Stimulated activated CD8-positive, alpha-beta memory T cell treated with anti-CD3 and anti-CD28 coated beads, Interleukin-12 subunit alpha, Interleukin-12 subunit beta, amount 100 ng/mL, for 4 hours (primary cell): ENCODE data around the gene ADGB.
"Not testable (repeated sequence)": the region's sequence is repeated elsewhere in the genome, so short reads cannot be mapped to it uniquely, and the experiment has no call there.

Experiments used
- DNase-seq: peaks from one replicate; pipeline ENCODE4 v3.0.0-alpha.2; 2020; ENCODE audit warnings: low read depth

ADGB gene

DNA sequence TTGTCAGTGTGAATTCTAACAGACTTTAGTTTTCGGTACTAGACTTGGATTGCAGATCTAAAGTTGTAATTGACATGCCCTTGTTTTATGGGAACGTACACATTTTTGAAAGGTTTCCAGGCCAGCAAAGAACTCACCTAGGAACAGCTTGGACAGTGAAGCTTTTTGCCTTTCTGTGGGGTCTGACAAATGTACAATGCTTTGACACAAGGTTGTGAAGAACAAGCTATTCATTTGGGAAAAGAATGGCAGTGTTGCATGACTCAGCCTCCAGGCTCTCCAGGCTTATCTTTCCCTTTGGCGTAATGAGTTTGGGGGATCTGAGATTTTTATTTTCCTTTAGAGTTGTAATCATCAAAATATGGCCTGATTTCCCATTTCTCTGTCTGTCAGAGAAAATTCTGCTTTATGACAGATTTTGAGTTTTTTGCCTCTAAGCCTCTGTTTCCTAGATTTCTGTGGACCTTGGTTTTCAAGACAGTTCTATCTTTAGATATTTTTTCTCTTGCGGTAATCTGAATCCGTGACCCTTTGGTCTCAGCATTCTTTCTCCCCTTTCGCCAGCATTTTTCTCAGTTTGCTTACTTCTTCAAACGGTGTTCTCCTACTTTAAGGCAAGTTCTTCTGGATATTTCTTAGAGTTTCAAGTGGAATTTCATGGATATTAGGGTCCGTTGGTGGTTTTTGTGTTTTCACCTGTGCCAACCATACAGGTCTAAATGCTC is 221.0 kb downstream of the ADGB start:
- DNase-seq: no peak

DNA sequence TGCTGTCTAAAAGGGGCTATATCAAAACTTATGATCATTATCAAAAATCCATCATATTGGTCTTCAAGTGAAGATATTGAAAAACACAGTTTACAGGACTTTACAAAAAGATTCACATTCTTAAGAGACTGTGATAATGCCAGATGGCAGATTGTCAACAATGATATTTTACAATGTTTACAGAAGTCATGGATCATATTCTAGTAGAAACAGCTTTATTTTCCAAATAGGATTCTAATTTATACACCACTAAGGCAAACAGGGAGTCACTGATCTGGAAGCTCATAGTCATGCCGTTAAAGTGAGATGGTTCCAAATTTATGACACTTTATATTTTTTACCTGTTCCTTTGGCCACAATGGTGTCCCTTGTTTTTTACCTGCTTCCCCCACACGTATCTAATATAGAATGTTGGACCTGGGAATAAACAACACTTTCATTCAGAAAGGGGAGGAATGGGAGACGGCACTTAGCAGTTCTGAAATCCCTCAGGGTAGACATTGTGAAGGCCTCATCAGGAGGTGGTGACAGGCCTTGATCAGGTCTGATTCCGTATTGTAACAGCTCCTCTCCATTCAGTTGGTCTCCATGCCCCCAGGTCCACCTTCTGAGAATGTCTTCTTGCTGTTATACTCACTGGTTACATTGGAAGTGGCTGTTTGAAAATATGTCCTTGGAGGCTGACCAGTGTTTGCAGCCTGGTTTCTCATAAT is 228.6 kb downstream of the ADGB start:
- no peak for DNase-seq

DNA sequence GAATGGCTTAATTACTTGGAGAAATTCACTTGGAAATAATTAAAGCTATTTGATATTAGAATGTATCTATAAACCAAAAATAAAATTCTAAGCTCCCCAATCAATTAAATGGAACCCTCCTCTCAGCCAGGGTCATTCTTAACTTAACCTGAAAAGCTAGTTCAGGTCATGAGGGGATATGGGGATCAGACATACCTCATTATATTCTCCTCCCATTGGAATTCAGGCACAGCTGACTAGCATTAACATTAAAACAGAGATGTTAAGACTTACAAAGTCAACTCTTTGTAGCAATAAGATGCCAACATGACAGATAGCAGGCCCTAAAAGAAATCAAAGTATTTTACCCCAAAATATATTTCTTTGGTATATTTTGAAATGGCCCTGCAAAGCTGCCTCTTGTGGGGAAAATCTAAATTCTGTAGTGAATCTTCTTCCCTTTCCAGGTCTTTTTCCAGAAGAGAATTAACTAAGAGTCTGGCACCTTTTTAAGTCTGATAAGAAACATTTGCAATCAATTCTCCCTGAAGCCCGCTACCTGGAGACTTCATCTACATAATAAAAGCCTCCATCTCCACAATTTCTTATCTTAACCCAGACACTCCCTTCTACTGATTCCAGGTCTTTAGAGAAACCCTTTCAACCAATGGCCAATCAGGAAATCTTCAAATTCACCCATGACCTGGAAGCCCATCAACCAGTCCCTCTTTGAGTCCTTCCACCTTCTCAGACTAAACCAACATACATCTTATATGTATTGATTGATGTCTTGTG is 231.2 kb downstream of the ADGB start:
- no peak for DNase-seq

DNA sequence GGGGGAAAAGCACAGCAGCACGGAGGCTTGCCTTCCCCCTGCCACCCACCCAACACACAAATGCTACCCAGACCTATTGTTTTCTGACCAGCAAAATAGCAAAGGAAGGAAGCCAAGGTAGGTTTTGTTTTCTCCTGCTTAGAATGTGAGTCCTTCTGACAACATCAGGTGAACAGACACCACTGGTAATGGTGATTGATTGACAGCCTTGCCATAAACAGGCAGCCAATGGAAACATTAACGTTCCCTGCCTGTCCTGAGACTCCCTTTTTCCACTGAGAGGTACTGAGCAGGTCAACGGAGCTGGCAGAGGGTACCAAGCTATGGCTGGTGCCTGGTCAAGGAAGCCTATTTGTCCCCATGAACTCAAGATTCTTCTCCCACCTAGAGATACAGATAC is 234.4 kb downstream of the ADGB start:
- DNase-seq: no peak

DNA sequence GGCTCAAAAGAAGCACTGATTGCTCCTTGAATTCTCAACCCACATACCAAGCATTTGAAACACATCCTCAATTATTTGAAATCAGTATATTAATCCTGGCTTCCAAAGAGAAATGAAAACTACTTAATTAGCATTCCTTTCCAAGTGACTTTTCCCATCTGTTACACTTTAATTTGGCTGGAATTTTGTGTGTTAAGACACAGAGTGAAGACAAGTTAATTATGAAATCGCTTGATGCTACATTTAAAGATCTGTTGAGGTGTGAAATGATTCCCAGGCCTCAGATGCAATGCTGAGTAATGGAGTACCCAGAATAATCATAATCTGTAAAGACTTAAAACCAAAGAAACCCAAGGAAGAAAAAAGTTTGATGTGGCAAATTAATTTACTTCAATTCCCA is 241.4 kb downstream of the ADGB start:
- no peak for DNase-seq

DNA sequence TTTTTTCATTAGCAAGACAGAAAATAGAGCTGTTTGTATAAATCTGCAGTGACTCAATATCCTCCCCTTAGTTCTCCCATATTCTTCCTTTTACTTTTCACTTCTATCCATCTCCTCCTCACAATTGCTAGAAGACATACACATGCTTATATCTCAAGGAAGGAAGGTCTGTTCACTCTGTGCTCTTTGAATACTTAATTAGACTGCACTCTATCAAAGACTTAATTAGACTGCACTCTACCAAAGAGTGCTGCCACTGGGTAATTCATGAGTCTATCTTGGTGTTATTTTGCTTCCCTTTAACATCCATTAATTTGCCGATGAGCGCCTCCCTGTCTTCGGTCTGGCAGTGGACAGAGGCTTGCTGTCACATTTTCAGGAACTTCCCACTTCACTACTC is 241.9 kb downstream of the ADGB start:
- no peak for DNase-seq

DNA sequence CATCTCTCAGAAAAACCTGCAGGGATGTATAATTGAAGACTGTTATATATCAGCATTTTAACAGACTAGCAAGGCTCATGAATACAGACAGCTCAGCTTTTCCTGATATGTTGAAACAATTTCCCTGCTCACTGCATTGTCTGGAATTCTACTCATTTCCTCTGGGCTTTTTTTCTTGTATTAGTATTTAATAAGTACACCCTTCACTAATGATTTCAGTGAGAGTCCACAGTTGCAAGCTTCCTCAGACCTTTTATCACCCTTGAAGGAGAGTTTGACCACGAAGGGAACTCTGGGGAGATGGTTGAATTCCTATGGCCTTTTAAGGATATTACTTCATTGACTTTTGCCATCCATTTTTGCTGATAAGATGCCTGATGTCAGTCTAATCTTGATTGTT is 248.7 kb downstream of the ADGB start:
- no peak for DNase-seq

DNA sequence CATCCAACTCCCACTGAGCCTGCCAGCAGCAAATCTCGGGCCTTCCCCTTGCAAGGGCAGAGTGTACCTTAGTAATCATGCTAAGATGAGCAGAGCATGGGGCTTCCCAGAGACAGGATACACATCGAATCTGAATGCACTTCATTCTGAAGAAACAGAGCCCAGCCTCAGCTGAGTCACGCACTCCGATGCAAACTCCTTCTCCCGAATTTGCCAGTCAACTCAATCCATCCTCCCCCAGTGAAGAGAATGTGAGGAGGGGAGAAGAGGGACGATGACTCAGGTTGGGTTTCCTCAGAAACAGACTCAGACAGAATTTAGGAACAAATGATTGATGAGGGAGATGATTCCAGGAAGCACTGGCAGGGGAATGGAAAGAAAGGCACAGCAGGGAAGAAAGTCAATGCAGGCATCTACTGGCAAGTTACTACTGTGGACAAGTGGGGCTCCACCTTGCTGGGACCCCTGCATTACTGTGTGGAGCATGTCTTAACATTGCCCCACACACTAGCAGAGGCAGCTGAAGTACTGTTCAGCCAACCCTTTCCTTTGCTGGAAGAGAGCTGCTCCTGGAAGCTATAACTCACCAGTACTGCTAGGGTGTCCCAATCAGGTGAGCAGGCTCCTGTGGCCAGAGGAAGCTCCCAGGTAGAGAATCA is 251.6 kb downstream of the ADGB start:
- no peak for DNase-seq

DNA sequence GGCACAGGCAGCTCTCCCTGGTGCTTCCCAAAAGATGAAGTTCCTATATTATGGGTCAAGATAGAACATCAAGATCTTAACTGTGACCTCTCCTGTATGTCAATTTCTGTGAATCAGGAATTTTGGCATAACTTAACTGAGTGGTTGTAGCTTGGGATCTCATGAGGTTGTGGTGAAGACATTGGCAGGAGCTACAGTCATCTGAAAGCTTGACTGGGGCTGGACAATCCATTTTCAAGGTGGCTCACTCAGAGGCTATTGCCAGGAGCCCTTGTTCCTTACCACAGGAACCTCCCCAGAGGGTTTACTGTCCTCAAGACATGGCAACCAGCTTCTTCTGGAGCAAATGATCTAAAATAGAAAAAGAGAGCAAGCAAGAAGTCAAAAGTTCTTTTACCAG is 252.2 kb downstream of the ADGB start:
- no peak for DNase-seq

DNA sequence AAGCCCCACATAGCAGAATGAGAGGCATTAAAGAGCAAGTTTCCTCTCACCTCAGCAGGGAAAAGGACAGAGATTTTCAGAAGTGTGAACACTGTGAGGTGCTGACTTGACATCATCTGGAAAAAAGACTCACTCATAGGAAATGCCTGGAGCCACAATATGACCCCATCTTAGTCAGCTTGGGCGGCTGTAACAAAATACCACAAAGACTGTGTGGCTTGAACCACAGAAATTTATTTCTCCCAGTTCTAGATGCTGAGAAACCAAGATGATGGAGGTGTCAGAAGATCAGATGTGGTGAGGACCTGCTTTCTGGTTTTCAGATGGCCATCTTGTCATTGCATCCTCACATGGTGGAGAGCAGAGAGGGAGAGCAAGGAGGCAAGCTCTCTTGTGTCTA is 253.1 kb downstream of the ADGB start:
- no peak for DNase-seq

DNA sequence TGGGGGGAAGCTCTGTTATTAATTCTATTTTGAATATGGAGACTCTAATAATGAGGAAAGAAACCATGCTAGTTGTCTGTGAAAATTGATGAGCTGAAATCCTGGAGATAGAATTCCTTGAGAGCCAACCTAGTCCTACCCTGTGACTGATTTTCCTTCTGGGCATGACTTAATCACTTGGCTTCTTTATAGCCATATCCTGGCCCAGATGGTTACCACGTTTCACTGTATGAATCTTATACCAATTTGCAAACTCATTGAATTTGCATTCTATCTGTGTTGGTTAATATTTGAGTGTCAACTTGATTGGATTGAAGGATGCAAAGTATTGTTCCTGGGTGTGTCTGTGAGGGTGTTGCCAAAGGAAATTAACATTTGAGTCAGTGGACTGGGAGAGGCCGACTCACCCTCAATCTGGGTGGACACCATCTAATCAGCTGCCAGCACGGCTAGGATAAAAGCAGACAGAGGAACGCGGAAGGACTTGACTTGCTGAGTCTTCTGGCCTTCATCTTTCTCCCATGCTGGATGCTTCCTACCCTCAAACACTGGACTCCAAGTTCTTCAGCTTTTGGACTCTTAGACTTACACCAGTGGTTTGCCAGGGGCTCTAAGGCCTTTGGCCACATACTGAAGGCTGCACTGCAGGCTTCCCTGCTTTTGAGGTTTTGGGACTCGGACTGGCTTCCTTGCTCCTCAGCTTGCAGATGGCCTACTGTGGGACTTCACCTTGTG is 255.9 kb downstream of the ADGB start:
- DNase-seq: not testable (repeated sequence)

DNA sequence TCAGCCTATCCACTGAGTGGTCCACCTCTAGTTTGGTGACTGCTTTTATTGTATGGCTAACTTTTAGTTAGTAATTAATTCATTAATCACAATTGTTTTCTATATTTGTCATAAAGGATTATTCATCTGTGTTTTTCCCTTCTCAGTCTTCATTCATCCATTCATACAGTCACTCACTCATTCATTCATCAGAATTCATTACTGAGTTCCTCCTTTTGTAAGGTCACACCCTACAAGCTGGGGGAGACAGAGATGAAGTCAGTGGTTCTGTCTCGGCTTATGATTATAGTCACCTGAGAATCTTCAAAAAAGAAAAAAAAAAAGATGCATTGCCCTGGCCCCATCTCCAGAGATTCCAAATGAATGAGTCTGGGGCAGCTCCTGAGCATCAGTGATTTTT is 257.1 kb downstream of the ADGB start:
- no peak for DNase-seq

DNA sequence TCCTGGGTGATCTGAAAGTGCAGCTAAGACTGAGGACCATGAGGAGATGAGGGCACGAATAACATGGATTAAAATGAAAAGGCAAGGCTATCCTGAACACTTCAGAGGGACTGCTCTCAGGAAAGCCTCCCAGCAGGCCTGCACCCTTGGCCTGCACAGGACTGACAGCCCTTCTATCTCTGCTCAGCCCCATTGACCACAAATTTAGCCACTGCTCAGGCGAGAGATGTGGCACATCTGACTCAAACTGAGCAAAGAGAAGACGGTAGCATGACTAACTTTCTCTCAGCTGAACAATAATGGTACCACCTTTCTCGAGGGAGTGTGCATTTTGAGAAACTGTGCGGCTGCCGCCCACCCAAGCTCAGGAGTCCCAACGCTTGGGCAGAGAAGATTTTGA is 257.5 kb downstream of the ADGB start:
- no peak for DNase-seq

DNA sequence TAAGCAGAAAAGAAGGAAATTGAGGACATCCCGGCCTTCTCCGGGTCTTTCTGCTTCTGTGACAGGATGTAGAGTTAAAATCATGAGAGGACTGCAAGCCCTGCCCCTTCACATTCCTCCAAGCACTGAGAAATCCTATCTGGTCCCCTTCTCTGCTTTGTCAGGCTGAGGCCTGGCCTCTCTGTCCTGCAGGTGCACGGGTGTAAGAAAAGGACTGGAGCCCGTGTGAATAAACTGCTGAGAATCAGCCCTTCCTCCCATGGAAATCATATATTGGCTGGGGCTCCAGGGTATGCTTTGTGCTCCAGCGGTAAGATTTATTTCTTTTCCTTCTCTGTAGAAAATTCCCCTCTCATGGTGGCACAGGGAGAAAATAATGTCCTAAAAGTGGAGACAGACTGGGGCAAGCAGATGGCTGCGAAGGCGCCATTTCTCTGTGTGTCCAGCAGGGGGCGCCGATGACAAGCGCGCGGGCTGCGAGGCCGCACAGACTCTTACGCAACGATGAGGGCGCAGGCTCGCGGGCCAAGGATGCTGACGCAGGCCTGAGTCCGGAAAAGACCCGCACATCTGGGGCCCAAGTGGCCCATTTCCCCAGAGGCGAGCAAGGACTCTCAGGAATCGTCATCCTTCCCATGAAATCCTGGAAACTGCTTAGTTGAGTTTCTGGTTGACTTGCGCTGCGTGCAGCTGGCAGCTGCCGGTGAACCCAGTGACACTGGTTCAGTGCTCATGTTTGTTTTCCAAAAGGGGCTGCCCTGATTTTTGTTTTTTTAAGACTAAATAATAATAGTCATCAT is 258.6 kb downstream of the ADGB start:
- DNase-seq: peak; percentile 41

DNA sequence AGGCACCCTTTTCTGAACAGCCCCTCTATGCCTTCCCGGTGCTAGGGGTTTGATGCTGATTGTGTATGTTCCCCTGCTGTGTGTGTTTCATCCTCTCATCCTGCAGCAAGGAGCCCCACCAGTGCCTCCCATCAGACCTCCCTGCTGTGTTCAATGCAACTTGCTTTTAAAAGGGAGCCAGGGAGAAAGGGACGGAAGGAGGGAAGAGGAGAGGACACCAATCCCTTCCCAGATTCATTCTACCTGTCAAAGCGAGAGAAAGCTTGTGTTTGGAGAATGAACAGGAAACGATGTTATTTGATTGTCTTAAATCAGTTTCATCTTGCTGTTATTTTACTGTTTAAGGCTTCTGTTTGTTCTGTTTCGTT is 259.2 kb downstream of the ADGB start:
- DNase-seq: no peak

DNA sequence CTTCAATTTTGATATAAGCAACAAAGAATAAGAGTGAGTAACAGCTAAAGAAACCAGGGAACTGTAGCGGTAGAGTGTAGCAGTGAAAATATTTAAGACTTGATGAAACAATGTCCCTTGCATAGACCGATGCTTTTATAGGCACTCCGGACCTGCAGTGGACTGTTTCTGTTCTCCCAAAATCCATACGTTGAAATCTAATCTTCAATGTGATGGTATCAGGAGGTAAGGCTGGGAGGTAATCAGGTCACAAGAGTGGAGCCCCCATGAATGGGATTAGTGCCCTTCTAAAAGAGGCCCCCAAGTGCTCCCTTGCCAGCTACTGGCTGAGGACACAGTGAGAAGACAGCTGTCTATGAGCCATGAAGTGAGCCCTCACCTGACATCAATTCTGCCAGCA is 260.4 kb downstream of the ADGB start:
- no peak for DNase-seq

DNA sequence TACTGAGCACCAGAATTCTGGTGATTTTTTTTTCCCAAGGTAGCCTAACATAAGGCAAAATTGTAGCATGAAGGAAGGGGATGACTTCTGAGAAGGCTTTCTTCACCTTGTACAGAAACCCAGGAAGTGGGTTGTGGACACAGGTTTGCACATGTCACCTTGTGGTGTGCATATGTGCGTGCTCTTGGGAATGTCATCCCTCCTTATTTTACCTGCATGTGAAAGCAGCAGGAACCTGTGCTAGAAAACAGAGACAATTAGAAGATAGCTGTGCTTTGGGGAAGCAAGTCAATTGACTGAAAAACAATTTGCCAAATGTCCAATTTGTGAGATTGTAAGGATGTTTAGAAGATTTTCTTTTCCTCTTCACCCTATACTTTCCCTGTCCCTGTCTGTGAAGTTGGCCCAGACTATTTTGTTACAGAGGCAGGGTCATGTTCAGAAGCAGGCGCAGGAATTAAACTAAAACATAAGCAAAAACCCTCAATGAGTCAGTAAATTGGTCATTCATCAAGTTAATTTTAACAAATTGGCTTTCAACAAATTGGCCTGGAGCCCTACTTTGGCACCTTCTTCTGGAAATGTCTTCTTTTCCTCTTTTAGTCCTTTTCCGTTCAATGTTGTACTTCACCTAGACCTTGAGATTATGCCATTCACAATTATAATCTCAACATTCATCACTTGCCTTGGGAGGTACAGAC is 261.2 kb downstream of the ADGB start:
- DNase-seq: no peak

DNA sequence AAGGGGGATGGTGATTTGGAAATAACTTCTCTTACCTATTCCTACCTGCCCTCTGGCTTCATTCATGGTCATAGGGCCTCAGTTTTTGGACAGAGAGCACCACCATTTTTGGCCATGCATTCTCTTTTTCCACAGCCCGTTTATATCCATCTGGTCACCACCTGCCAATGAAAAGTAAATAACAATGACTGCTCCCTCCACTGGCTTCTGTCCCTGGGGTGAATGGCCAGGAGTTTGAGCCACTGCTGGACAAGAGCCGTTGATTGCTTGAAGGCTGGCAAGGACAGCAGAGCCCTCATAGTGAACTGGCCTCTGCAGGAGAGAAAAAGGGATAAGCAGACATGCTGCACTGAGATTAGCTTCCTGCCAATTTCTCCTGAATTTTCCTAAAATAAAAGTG is 261.8 kb downstream of the ADGB start:
- DNase-seq: no peak

DNA sequence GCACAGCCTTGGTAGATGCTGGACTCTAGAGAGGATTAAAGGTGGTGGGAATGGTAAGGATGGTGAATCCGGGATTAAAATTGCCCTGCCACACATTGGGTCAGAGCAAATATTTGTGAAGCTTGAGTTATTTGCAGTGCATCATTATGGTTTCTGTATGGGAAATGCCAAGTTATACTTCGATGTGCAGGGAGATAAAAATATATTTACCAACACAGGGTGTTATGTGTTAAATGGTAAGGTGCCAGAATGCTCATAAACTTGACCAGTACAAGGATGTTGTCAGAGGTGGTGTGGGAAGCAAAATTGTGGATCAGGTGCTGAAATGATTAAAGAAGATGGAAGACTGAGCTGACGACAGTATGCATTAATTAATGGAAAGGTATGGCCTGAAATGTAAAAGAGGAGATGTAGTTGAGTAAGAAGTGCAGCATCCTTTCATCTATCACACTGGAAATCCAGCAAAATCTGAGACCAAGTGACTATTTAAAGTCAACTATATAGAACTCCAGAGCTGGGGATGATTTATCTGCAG is 262.3 kb downstream of the ADGB start:
- DNase-seq: no peak

DNA sequence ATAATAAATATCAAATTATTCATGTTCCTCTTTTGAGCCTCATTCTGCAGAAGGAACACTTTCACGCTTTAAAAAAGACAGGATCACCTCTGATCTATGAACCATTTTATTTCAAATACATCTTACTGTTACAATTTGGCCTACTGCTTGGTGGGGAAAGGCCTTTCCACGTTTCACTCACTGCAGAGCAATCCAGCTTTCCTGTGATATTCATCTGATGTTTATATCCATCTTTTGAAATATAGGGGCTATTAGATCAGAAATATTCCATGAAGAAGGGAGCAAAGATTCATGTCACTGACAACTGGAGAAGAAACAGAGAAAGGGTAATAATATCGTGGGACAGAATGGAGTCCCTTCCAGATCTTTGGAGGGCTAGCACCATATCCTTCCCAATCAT is 262.9 kb downstream of the ADGB start:
- DNase-seq: no peak
